ENCODE measurements around the gene PAX8.
A peak's percentile ranks its signal among the peaks of the same experiment; 100 is the strongest.
"Not testable (repeated sequence)": the region's sequence is repeated elsewhere in the genome, so short reads cannot be mapped to it uniquely, and the experiment has no call there.

The PAX8 gene

GRCh38 chr2:113278742-113279139 lies at the start of gene PAX8:
Gene PAX8 (minus strand): TSS chr2:113278921. CDS start chr2:113278394, 527 bp downstream.
- peak; percentile 99 for DNase-seq

GRCh38 chr2:113328043-113328442 lies 49.3 kb upstream of the PAX8 start:
- DNase-seq: no peak

GRCh38 chr2:113325161-113325731 lies 46.5 kb upstream of the PAX8 start:
- peak; percentile 64 for DNase-seq

GRCh38 chr2:113324684-113325160 lies 46.0 kb upstream of the PAX8 start:
- DNase-seq: peak; percentile 79

- DNase-seq: not testable (repeated sequence)
Observed at GRCh38 chr2:113323129-113323528, 44.4 kb upstream of the PAX8 start.

- DNase-seq: not testable (repeated sequence)
Observed at GRCh38 chr2:113320106-113320505, 41.4 kb upstream of the PAX8 start.

- not testable (repeated sequence) for DNase-seq
Observed at GRCh38 chr2:113318941-113319340, 40.2 kb upstream of the PAX8 start.

GRCh38 chr2:113316085-113316484 lies 37.4 kb upstream of the PAX8 start:
- DNase-seq: no peak

- not testable (repeated sequence) for DNase-seq
Observed at GRCh38 chr2:113314663-113315062, 35.9 kb upstream of the PAX8 start.

GRCh38 chr2:113314176-113314575 lies 35.5 kb upstream of the PAX8 start:
- not testable (repeated sequence) for DNase-seq

GRCh38 chr2:113311781-113312180 lies 33.1 kb upstream of the PAX8 start:
- DNase-seq: not testable (repeated sequence)

- not testable (repeated sequence) for DNase-seq
Observed at GRCh38 chr2:113311191-113311590, 32.5 kb upstream of the PAX8 start.

- no peak for DNase-seq
Observed at GRCh38 chr2:113309655-113310387, 31.1 kb upstream of the PAX8 start.

- DNase-seq: not testable (repeated sequence)
Observed at GRCh38 chr2:113308784-113309183, 30.1 kb upstream of the PAX8 start.

GRCh38 chr2:113306207-113306606 lies 27.5 kb upstream of the PAX8 start:
- DNase-seq: not testable (repeated sequence)

- DNase-seq: not testable (repeated sequence)
Observed at GRCh38 chr2:113305749-113306148, 27.0 kb upstream of the PAX8 start.

GRCh38 chr2:113305146-113305545 lies 26.4 kb upstream of the PAX8 start:
- no peak for DNase-seq

GRCh38 chr2:113304702-113305101 lies 26.0 kb upstream of the PAX8 start:
- DNase-seq: no peak

GRCh38 chr2:113302216-113302980 lies 23.7 kb upstream of the PAX8 start:
- not testable (repeated sequence) for DNase-seq

GRCh38 chr2:113300281-113300680 lies 21.6 kb upstream of the PAX8 start:
- no peak for DNase-seq

GRCh38 chr2:113298176-113298575 lies 19.5 kb upstream of the PAX8 start:
- no peak for DNase-seq

GRCh38 chr2:113297590-113297989 lies 18.9 kb upstream of the PAX8 start:
- DNase-seq: not testable (repeated sequence)

- no peak for DNase-seq
Observed at GRCh38 chr2:113291191-113291590, 12.5 kb upstream of the PAX8 start.

Data from kidney glomerular epithelial cell (primary cell).